CD4-positive, alpha-beta T cell treated with Interleukin-2 at 100 ng/mL for 4 hours (primary cell): ENCODE results near the gene TGM2.
A peak's percentile ranks its signal among the peaks of the same experiment; 100 is the strongest.

Source experiments
- DNase-seq: peaks from one replicate; pipeline ENCODE4 v3.0.0-alpha.2; 2020; ENCODE audit warnings: low spot score

Gene TGM2

GRCh38 chr20:38159957-38160756, 4.9 kb downstream of the TGM2 start:
- no peak for DNase-seq

- no peak for DNase-seq
These were observed 5.5 kb downstream of the TGM2 start for GRCh38 chr20:38159566-38159956.

DNA sequence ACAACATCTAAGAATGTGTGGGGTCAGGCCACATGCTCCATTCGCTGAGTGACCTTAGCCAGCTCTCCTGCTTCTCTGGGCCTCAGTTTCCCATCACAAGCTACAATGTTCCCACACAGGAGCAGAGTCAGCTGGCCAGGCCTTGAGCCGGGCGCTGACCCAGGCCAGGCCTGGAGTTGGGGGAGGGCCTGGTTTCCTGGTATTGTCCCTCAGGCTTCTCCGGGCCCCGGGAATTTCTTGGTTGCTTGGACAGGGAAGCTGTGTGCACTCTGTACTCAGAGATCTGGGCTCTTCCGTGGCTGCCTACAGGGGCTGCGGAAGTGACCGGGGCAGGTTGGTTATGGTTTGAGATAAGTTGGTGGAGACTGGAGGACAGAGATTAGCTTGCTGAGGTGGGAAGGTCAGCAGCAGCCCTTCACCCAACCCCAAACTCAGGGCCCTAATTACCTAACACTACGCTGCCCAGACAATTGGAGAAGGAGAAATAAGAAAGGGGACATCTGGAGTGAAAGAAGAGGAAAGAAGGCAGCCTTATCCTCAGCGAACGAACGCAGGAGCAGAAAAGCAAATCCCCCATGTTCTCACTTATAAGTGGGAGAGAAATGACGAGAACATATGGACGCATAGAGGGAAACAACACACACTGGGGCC, 6.2 kb downstream of the TGM2 start:
- DNase-seq, result no peak

DNA sequence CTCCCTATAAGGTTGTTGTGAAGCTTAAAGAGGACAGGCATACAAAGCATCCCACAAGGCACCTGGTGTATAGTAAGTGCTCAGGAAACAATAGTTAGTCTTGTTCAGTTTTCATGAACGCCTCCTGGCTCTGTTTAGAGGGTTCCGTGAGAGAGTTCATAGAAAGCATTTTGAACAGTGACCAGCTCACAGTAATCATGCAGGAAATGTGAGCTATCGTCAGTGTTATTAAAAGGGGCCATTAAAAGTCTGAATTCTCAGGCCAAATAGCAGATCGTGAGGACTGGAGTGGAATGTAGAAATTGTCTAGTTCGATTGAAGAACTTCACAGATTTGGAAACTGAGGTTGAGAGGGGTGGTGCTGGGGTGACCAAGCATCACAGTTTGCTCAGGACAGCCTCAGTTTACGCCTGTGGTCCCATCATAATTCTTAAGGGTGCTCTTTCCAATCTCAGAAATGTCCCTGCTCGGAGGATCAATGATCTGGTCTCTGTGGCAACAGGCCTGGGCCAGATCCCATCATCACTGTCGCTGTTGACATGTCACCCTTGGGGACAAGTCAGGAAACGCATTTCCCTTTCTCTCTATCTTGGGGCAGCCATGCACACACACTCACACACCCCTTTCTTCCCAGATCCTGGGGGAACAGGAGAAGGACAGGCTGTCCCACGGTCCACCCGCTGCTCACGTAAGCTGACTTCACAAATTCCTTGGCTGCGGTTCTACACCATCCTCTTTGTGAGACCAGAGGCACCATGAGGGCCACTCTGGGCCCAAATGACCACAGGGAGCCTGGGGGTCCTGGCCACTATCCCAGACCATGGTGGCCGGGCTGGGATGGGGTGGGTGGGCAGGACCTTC, 7.2 kb downstream of the TGM2 start:
- no peak for DNase-seq

DNA sequence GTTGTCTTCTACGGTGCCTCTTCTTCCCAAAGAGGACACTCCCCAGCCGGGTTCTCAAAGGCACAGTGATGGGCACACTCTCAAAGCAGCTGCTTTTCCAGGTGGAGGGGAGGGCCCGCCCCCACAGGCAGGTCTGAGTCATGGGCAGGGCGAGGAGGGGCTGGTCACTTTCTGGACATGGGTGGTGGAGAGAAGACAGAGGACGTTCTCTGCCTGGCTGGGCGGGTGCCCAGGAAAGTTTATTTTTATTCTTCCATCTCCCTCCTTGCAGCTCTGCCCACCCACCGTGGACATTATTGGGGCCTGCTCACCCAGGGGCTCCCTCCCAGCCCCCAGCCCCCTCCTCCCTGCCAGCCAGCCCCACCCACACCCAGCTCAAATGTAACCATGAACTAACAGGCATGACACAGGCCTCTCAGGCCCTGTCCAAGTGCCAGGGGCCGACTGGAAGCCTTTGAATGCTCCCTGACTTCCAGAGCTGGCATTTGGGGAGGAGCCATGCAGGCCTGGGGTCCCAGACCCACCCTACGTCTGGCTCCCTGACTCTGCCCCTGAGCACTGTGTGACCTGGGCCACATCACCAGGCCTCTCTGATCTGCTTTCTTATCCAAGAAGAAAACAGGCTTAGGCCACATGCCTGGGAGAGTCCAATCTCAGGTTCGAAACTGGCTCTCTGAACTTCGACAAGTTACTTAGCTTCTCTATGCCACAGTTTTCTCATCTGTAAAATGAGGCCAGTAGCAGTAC, 8.0 kb downstream of the TGM2 start:
- DNase-seq, result no peak

- DNase-seq, result no peak
These were observed 8.8 kb downstream of the TGM2 start for GRCh38 chr20:38156280-38156679.

GRCh38 chr20:38155811-38156210, 9.3 kb downstream of the TGM2 start:
- DNase-seq, result no peak

GRCh38 chr20:38153401-38153800, 11.7 kb downstream of the TGM2 start:
- DNase-seq, result no peak

- DNase-seq, result peak; percentile 11
These were observed 12.3 kb downstream of the TGM2 start for GRCh38 chr20:38152621-38153221.

GRCh38 chr20:38152175-38152620, 12.9 kb downstream of the TGM2 start:
- no peak for DNase-seq

DNA sequence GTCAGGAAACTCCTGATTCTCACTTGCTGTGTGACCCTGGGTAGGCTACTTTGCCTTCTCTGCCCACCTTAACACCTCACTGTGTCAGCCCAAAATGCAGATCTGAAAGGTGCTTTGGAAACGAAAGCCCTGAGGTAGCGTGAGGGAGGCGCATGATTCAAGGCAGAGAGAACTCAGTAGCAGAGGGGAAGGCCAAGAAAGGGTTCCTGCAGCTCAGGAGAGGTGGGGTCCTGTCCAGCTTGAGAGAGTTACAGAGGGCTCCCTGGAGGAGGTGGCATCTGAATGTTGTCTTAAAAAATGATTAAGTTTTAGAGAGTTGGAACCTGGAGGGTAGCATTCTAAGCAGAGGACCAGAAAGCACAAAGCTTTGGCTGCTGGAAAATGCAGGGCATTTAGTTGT, 13.6 kb downstream of the TGM2 start:
- DNase-seq, result no peak

GRCh38 chr20:38150335-38151170, 14.5 kb downstream of the TGM2 start:
- no peak for DNase-seq

DNA sequence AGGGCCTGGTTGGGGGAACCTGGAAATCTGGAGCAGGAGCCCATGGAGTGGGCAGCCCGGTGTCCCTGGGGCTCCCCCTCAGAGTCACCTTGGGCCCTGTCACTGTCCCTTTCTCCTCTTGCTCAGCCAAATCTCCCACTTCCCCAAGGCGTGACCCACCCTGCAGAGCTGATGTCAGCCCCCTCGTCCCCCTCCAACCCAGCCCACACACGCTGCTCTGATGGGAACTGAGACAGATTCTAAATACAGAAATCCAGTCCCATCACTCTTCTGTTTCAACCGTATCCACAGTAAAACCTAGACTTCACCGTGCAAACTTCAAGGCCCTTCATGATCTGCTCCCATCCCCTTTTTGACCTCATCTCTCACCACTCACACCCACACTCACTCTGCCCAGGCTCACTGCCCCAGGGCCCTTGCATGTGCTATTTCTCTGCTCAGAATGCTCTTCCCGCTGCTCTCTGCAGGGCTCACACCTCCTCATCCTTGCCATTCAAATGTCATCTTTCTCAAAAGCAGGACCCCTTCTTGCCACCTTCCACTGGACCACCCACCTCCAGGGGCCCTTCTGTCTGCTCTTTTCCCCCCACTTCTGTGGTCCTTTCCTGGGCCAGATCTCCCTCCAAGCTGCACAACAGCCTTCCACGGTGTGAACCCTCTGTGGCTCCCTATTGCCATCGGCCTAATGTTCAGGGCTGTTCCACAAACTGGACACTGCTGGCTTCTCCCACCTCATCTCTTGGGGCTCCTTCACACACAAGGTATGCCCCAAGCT, 16.6 kb downstream of the TGM2 start:
- DNase-seq, result no peak

DNA sequence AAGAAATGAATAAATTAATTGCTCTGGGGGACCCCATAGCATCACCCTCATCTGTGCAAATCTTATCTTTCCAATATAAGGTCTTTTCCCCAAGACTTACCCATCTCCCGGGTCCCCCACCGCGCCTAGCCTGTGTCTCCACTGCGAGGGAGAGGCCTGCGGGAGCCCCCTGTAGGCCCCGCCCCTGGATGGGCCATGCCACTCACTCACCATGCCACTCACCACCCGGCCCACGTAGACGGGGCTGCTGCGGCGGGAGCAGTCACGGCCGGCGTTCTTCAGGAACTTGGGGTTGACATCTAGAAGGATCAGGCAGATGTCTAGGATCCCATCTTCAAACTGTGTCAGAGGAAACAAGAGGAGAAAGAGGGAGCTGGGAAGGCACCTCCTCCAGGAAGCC, 17.3 kb downstream of the TGM2 start:
- DNase-seq, result no peak

GRCh38 chr20:38147163-38147562, 17.9 kb downstream of the TGM2 start:
- DNase-seq, result no peak

- no peak for DNase-seq
These were observed 18.4 kb downstream of the TGM2 start for GRCh38 chr20:38146628-38147027.

- DNase-seq, result no peak
These were observed 18.9 kb downstream of the TGM2 start for GRCh38 chr20:38146156-38146555.

- no peak for DNase-seq
These were observed 19.4 kb downstream of the TGM2 start for GRCh38 chr20:38145729-38146075.

DNA sequence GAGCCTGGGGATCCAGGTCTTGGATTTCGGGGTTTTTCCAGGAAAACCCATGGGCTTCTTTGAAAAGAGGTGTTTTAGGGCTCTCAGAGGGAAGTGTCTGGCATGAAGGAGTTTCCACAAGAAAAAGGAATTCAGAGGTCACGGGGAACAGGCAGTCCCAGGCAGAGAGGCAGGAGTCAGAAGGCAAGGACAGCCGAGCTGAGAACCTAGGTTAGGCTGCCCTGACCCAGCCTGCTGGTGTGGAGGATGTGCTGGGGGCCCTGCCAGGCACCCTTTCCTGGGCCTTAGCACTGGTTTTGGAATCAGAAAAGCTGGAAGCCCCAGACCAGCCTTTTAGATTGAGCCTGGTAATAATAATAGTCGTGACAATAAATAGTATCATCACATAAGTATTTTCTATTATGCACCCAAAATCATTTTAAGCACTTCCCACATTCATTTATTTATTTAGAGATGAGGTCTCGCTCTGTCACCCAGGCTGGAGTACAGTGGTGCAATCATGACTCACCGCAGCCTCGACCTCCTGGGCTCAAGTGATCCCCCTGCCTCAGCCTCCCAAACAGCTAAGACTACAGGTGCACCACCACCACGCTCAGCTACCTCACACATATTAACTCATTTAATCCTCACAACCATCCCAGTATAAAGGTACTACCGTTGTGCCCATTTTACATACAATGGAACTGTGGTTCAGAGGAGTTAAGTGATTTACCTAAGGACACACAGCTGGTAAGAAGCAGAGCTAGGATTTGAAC, 19.9 kb downstream of the TGM2 start:
- no peak for DNase-seq
